Small intestine (tissue), 16 donors: ENCODE measurements around the gene CCDC68. TPM values are rescaled to one million over a fixed set of nuclear protein-coding genes. Genes with fewer than 3 reads are reported as not detected.
A peak's percentile ranks its signal among the peaks of the same experiment; 100 is the strongest.

Source experiments
- DNase-seq, 2 donors: peaks; one replicate each; pipeline versions ENCODE4 v3.0.0 to v3.0.0-alpha.2; 2013
- FAIRE-seq: peaks from 2 replicates; lab custom pipeline; 2012; peaks lifted over from hg19 to GRCh38; lab: Jason Lieb, UNC
- H3K27ac ChIP-seq, 3 donors: one replicate each; pipeline ENCODE4 v1.5.1; 2013; ENCODE audit warnings: low read length in 2 of 3, mild to moderate bottlenecking in 2 of 3, control low read depth in 1 of 3, inconsistent platforms in 1 of 3, low read depth in 1 of 3, moderate library complexity in 1 of 3
- H3K27me3 ChIP-seq, 3 donors: one replicate each; pipeline ENCODE4 v1.6.1; 2013; ENCODE audit warnings: low read length in 3 of 3, inconsistent platforms in 1 of 3; ENCODE audit not compliant: control insufficient read depth in 3 of 3, insufficient read depth in 3 of 3
- H3K36me3 ChIP-seq, 3 donors: one replicate each; pipeline ENCODE4 v1.6.1; 2013; ENCODE audit warnings: low read length in 3 of 3, inconsistent platforms in 1 of 3, low read depth in 1 of 3, mild to moderate bottlenecking in 1 of 3, moderate library complexity in 1 of 3; ENCODE audit not compliant: control insufficient read depth in 3 of 3, insufficient read depth in 2 of 3
- H3K4me1 ChIP-seq, 3 donors: one replicate each; pipeline ENCODE4 v1.6.1; 2013; ENCODE audit warnings: low read length in 2 of 3, inconsistent platforms in 1 of 3, low read depth in 1 of 3, mild to moderate bottlenecking in 1 of 3, moderate library complexity in 1 of 3; ENCODE audit not compliant: control insufficient read depth in 3 of 3, insufficient read depth in 2 of 3
- H3K4me3 ChIP-seq, 3 donors: one replicate each; pipeline ENCODE4 v1.5.1; 2013; ENCODE audit warnings: low read length in 3 of 3, control low read depth in 1 of 3, inconsistent platforms in 1 of 3, low read depth in 1 of 3, mild to moderate bottlenecking in 1 of 3, moderate library complexity in 1 of 3
- H3K9me3 ChIP-seq, 2 donors: one replicate each; pipeline ENCODE4 v1.6.1; 2013; ENCODE audit warnings: low read depth in 1 of 2, low read length in 1 of 2; ENCODE audit not compliant: control insufficient read depth in 2 of 2, insufficient read depth in 1 of 2
- WGBS, 3 donors: extraction: QIAGEN DNeasy Blood & Tissue Kit; methylation state at CpG; one replicate each; pipeline ENCODE4 v1.1.7; 2013; 5-methylcytosine and 5-hydroxymethylcytosine counted together
- long read RNA-seq, 10 donors: transcript quantifications; one replicate each; lab custom pipeline, GENCODE V29; 2026
- polyA plus RNA-seq, 4 donors: library from polyadenylated mRNA; stranded (reverse) in 3 of 4; unstranded in 1 of 4; fragments of 200-250 nt in 3 of 4; fragments of 120-200 nt in 1 of 4; gene quantifications; one replicate each; pipeline versions ENCODE4 v1.2.1 to v1.2.3, GENCODE V29; 2013
- donor health status: healthy with polysubstance abuse.
- donor health status: control.
- donor health status: control.
- donor health status: Bipolar disorder and iron deficiency.
- donor health status: healthy.

CCDC68 gene, protein sequence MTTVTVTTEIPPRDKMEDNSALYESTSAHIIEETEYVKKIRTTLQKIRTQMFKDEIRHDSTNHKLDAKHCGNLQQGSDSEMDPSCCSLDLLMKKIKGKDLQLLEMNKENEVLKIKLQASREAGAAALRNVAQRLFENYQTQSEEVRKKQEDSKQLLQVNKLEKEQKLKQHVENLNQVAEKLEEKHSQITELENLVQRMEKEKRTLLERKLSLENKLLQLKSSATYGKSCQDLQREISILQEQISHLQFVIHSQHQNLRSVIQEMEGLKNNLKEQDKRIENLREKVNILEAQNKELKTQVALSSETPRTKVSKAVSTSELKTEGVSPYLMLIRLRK
- 10 to 100 TPM; 11.2 to 40.2 (median 31.6) TPM for polyA plus RNA-seq
- long read RNA-seq, donor 1 = 0 reads
- long read RNA-seq, donor 2 = 0 reads
- long read RNA-seq, donor 3 = 0 reads
- long read RNA-seq, donor 4 = 0 reads
- long read RNA-seq, donor 5, full-length matches to known transcripts = 1 of 1 reads
- long read RNA-seq, donor 5, partial matches to known transcripts = 0 of 1 reads
- long read RNA-seq, donor 5, other reads (novel, unspliced or antisense) = 0 of 1 reads
- long read RNA-seq, donor 6 = 0 reads
- long read RNA-seq, donor 7 = 0 reads
- long read RNA-seq, donor 8 = 0 reads
- long read RNA-seq, donor 9, full-length matches to known transcripts = 1 of 1 reads
- long read RNA-seq, donor 9, partial matches to known transcripts = 0 of 1 reads
- long read RNA-seq, donor 9, other reads (novel, unspliced or antisense) = 0 of 1 reads
- long read RNA-seq, donor 10, full-length matches to known transcripts = 2 of 2 reads
- long read RNA-seq, donor 10, partial matches to known transcripts = 0 of 2 reads
- long read RNA-seq, donor 10, other reads (novel, unspliced or antisense) = 0 of 2 reads

- Histone ChIP-seq H3K4me3 (peak within 1 kb of the TSS; percentile 68 to 94 (median 85)), H3K4me1 (peaks cover 0 to 11% (median 0%) of the 10 kb centered on the region in 3 donors), H3K9me3 (peaks cover 0 to 5% of the 10 kb centered on the region in 2 donors), H3K27ac (peak within 1 kb of the TSS; percentile 82 to 96 (median 84)), H3K36me3 (no peaks in the 10 kb centered on the region), H3K27me3 (no peaks in the 10 kb centered on the region)
- DNase-seq (peak; percentile 87 to 94), FAIRE-seq (no peak)
- WGBS, 3 donors = 5 to 8% (median 6%) methylated on average over 51 to 58 of the region's 58 CpGs
Measured at GRCh38 chr18:54958704-54959625, at the start of gene CCDC68. Gene CCDC68 (minus strand): TSS chr18:54959461. CDS start chr18:54942791, 16,670 bp downstream.

DNA sequence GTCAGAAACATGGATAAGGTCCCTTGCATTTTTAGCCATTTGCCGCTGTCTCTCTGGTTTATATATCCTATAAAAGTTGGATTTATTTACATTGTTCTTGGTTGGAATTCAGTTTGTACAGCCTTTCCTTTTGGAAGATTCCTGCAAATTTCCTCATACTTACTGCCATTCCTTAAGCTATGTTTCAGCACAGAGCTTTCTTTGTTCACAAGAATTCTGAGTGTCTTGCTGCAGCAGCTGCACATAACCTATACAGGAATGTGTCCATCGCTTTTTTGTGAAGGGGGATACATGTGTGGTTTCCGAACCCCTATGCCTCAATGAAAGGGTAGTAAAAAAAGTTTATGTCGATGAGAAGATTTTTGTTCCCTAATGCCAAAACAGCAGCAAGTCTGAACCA is 48.3 kb upstream of the CCDC68 start:
- Histone ChIP-seq H3K9me3 (no peaks in the 10 kb centered on the region), H3K4me1 (no peaks in the 10 kb centered on the region), H3K4me3 (no peak overlapping the region), H3K27me3 (no peaks in the 10 kb centered on the region), H3K27ac (no peak overlapping the region), H3K36me3 (no peaks in the 10 kb centered on the region)
- FAIRE-seq (no peak), DNase-seq (no peak)
- 80 to 83% (median 81%) methylated on average over 4 of the region's 4 CpGs for WGBS, 3 donors

DNA sequence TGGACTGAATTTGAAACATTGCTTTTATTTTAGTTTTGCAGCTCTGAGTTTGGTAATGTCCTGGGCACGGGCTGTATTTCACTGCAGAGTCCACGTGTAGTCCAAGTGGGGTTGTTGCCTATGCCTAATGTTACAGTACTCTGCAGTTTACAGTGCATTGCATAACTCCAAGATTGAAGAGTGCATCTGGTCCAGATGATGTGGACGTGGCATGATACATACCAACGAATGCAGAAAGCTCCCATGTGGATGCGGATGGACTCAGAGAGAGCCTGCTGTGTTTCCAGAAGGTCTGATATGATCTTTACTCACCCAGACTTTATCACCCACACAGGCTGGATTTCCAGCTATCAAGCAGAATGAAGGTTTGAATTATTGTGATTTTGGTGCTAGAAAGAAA is 44.4 kb upstream of the CCDC68 start:
- no peak for FAIRE-seq

DNA sequence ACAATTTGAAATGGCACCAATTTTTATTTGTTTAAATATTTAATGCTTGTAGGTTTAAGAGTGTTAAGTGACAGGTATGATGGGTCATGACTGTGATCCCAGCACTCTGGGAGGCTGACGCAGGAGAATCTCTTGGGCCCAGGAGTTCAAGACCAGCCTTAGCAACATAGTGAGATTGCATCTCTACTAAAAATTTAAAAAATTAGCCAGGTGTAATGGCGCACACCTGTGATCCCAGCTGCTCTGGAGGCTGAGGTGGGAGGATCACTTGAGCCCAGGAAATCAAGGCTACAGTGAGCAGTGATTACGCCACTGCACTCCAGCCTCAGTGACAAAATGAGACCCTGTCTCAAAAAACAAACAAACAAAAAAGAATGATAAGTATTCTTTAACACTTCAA is 43.0 kb upstream of the CCDC68 start:
- 63 to 83% (median 73%) methylated on average over 3 of the region's 3 CpGs for WGBS, 3 donors
- DNase-seq (no peak), FAIRE-seq (no peak)
- H3K27ac ChIP-seq = no peak overlapping the region
- H3K27me3 ChIP-seq = no peaks in the 10 kb centered on the region
- no peaks in the 10 kb centered on the region for H3K9me3 ChIP-seq
- no peak overlapping the region for H3K4me3 ChIP-seq
- H3K4me1 ChIP-seq = no peaks in the 10 kb centered on the region
- H3K36me3 ChIP-seq = no peaks in the 10 kb centered on the region

More for the DNA sequence above, 44.4 kb upstream of the CCDC68 start:
- Histone ChIP-seq H3K4me1 (no peaks in the 10 kb centered on the region), H3K27ac (no peak overlapping the region), H3K36me3 (no peaks in the 10 kb centered on the region), H3K27me3 (no peaks in the 10 kb centered on the region), H3K9me3 (no peaks in the 10 kb centered on the region), H3K4me3 (no peak overlapping the region)
- DNase-seq = no peak
- WGBS, 3 donors = 75 to 80% (median 80%) methylated on average over 5 of the region's 5 CpGs

GRCh38 chr18:55001394-55002024 is 42.2 kb upstream of the CCDC68 start:
- Histone ChIP-seq H3K27ac (no peak overlapping the region), H3K4me1 (no peaks in the 10 kb centered on the region), H3K9me3 (no peaks in the 10 kb centered on the region), H3K4me3 (no peak overlapping the region), H3K36me3 (no peaks in the 10 kb centered on the region), H3K27me3 (no peaks in the 10 kb centered on the region)
- no peak for DNase-seq
- no peak for FAIRE-seq
- WGBS, 3 donors = 55 to 71% (median 66%) methylated on average over 6 of the region's 6 CpGs

DNA sequence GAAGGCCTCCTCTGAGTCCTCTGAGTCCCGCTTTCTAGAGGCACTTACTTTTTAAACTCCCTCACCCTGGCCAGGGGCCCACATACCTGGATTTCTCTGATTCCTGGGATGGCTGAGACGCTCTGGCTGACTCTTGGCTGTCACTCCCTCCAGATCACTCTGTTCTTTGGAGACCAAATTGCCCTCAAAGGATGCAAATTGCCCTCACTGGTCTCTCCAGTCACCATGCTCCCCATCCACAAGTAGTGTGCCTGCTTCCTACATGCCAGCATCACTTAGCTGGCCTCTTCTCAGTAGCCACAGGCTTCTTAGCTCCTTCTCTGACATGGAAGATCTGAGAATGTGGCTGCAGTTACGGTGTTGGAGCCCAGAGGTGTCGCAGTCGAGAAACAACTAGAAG is 41.3 kb upstream of the CCDC68 start:
- Histone ChIP-seq H3K9me3 (no peaks in the 10 kb centered on the region), H3K4me3 (no peak overlapping the region), H3K36me3 (no peaks in the 10 kb centered on the region), H3K27me3 (no peaks in the 10 kb centered on the region), H3K27ac (no peak overlapping the region), H3K4me1 (no peaks in the 10 kb centered on the region)
- WGBS, 3 donors = 80 to 91% (median 89%) methylated on average over 5 of the region's 5 CpGs
- no peak for DNase-seq
- FAIRE-seq = no peak

GRCh38 chr18:54999016-54999415 is 39.8 kb upstream of the CCDC68 start:
- no peak overlapping the region for H3K4me3 ChIP-seq
- H3K27me3 ChIP-seq = no peaks in the 10 kb centered on the region
- FAIRE-seq = no peak
- H3K27ac ChIP-seq = no peak overlapping the region
- H3K9me3 ChIP-seq = no peaks in the 10 kb centered on the region
- no peaks in the 10 kb centered on the region for H3K4me1 ChIP-seq
- no peaks in the 10 kb centered on the region for H3K36me3 ChIP-seq
- no peak for DNase-seq
- 89 to 93% (median 90%) methylated on average over 5 of the region's 5 CpGs for WGBS, 3 donors
